H1 (cell line): ENCODE data around the gene CMC1. TPM values are rescaled to one million over a fixed set of nuclear protein-coding genes. Genes with fewer than 3 reads are reported as not detected.

ENCODE experiments used
- CTCF ChIA-PET: fragments of 300-600 bp; sonication (Branson Sonifier 250); formaldehyde crosslinking; loops from one replicate; lab custom pipeline; 2021; ENCODE audit not compliant: partially characterized antibody; lab: Charles Lee
- POLR2A ChIA-PET: fragments of 300-600 bp; sonication (Branson Sonifier 250); formaldehyde crosslinking; loops from one replicate; lab custom pipeline; 2021; ENCODE audit warnings: inconsistent platforms; ENCODE audit not compliant: partially characterized antibody; lab: Charles Lee
- DNase-seq, 2 experiments: peaks; one replicate each; pipeline versions ENCODE4 v3.0.0 to v3.0.0-alpha.2; 2010 to 2022; ENCODE audit warnings: low spot score in 2 of 2, low read depth in 1 of 2, mixed read lengths in 1 of 2
- FAIRE-seq: peaks from 2 replicates; lab custom pipeline; 2011; peaks lifted over from hg19 to GRCh38; lab: Jason Lieb, UNC
- H2AFZ ChIP-seq: 2 replicates; pipeline ENCODE4 v1.8.1; 2012; ENCODE audit warnings: low read length, inconsistent platforms
- H2AK5ac ChIP-seq: 2 replicates; pipeline ENCODE4 v1.6.1; 2013; ENCODE audit warnings: low read depth, low read length
- H2BK120ac ChIP-seq: replicated peaks from 2 replicates; pipeline ENCODE3; 2013; ENCODE audit warnings: low read depth, low read length, inconsistent platforms
- H2BK12ac ChIP-seq: 2 replicates; pipeline ENCODE4 v1.6.1; 2013; ENCODE audit warnings: low read depth, low read length
- H2BK15ac ChIP-seq: 2 replicates; pipeline ENCODE4 v1.6.1; 2013; ENCODE audit warnings: low read length
- H2BK20ac ChIP-seq: 2 replicates; pipeline ENCODE4 v1.6.1; 2013; ENCODE audit warnings: low read length
- H2BK5ac ChIP-seq: 2 replicates; pipeline ENCODE4 v1.6.1; 2013; ENCODE audit warnings: low read depth, low read length
- H3K14ac ChIP-seq: 2 replicates; pipeline ENCODE4 v1.6.1; 2013; ENCODE audit warnings: inconsistent platforms; ENCODE audit not compliant: insufficient read length
- H3K18ac ChIP-seq: 2 replicates; pipeline ENCODE4 v1.6.1; 2013; ENCODE audit warnings: low read length; ENCODE audit errors: extremely low read depth
- H3K23ac ChIP-seq: 2 replicates; pipeline ENCODE4 v1.6.1; 2013; ENCODE audit warnings: inconsistent platforms; ENCODE audit not compliant: insufficient read length
- H3K23me2 ChIP-seq: 2 replicates; pipeline ENCODE4 v1.6.1; 2013; ENCODE audit warnings: low read depth, low read length
- H3K27ac ChIP-seq: 2 replicates; pipeline ENCODE4 v1.6.1; 2011; ENCODE audit warnings: low read depth, low read length, inconsistent platforms
- H3K27me3 ChIP-seq, 4 experiments: replicated peaks in 1 of 4; 1 replicate in 1 of 4; 2 replicates in 3 of 4; pipeline versions ENCODE4 v1.6.1 to v1.8.1; 2011 to 2013; ENCODE audit warnings: low read length in 3 of 4, mild to moderate bottlenecking in 3 of 4, inconsistent platforms in 2 of 4, mixed read lengths in 2 of 4, moderate library complexity in 1 of 4; ENCODE audit not compliant: control insufficient read depth in 3 of 4, insufficient read depth in 3 of 4; ENCODE audit errors: extremely low read depth in 1 of 4
- H3K36me3 ChIP-seq, 4 experiments: 2 replicates each; pipeline versions ENCODE4 v1.6.1 to v1.8.1; 2011 to 2013; ENCODE audit warnings: mild to moderate bottlenecking in 4 of 4, low read length in 3 of 4, moderate library complexity in 2 of 4, control low read depth in 1 of 4, inconsistent platforms in 1 of 4; ENCODE audit not compliant: insufficient read depth in 4 of 4, control insufficient read depth in 2 of 4
- H3K4ac ChIP-seq: replicated peaks from 2 replicates; pipeline ENCODE3; 2013; ENCODE audit warnings: low read length, low read depth, mixed read lengths, inconsistent platforms; ENCODE audit not compliant: insufficient read length
- H3K4me1 ChIP-seq, 4 experiments: replicated peaks in 1 of 4; 1 replicate in 1 of 4; 2 replicates in 3 of 4; pipeline versions ENCODE4 v1.6.1 to v1.8.1; 2011 to 2013; ENCODE audit warnings: low read length in 3 of 4, inconsistent platforms in 2 of 4, mixed read lengths in 1 of 4; ENCODE audit not compliant: insufficient read depth in 4 of 4, control insufficient read depth in 3 of 4
- H3K4me2 ChIP-seq, 2 experiments: 2 replicates each; pipeline versions ENCODE4 v1.6.1 to v1.8.1; 2011 to 2013; ENCODE audit warnings: low read depth in 2 of 2, low read length in 2 of 2, control low read depth in 1 of 2, inconsistent platforms in 1 of 2, mild to moderate bottlenecking in 1 of 2; ENCODE audit not compliant: insufficient read depth in 1 of 2
- H3K4me3 ChIP-seq, 4 experiments: fragments of 200-600, 300-600 bp in 1 of 4; sonication (generic), shearing (Covaris generic), sonication (Bioruptor Twin) in 1 of 4; 2 replicates each; pipeline versions ENCODE4 v1.5.1 to v1.8.1; 2011 to 2016; ENCODE audit warnings: low read length in 4 of 4, low read depth in 3 of 4, control low read depth in 2 of 4, inconsistent platforms in 2 of 4, mild to moderate bottlenecking in 2 of 4, mixed read lengths in 1 of 4, moderate library complexity in 1 of 4; ENCODE audit not compliant: insufficient read depth in 2 of 4; ENCODE audit errors: extremely low read depth in 1 of 4
- H3K56ac ChIP-seq: replicated peaks from 2 replicates; pipeline ENCODE3; 2013; ENCODE audit warnings: low read depth, mild to moderate bottlenecking, mixed read lengths, low read length, inconsistent platforms; ENCODE audit not compliant: insufficient read length
- H3K79me1 ChIP-seq: 2 replicates; pipeline ENCODE4 v1.6.1; 2013; ENCODE audit warnings: low read depth, low read length, control low read depth
- H3K79me2 ChIP-seq, 2 experiments: 2 replicates each; pipeline versions ENCODE4 v1.6.1 to v1.8.1; 2012 to 2013; ENCODE audit warnings: low read length in 2 of 2, mild to moderate bottlenecking in 2 of 2, inconsistent platforms in 1 of 2; ENCODE audit not compliant: insufficient read depth in 2 of 2, control insufficient read depth in 1 of 2
- H3K9ac ChIP-seq, 4 experiments: replicated peaks in 1 of 4; 1 replicate in 1 of 4; 2 replicates in 3 of 4; pipeline versions ENCODE4 v1.6.1 to v1.8.1; 2011 to 2013; ENCODE audit warnings: low read depth in 3 of 4, low read length in 3 of 4, control low read depth in 2 of 4, mild to moderate bottlenecking in 2 of 4, moderate library complexity in 2 of 4, inconsistent platforms in 1 of 4; ENCODE audit errors: extremely low read depth in 1 of 4
- H3K9me3 ChIP-seq, 2 experiments: 2 replicates each; pipeline versions ENCODE4 v1.6.1 to v1.8.1; 2012 to 2013; ENCODE audit warnings: mild to moderate bottlenecking in 2 of 2, moderate library complexity in 2 of 2, control low read depth in 1 of 2, inconsistent platforms in 1 of 2, low read depth in 1 of 2, low read length in 1 of 2, mixed read lengths in 1 of 2; ENCODE audit not compliant: insufficient read depth in 2 of 2
- H4K20me1 ChIP-seq, 2 experiments: replicated peaks in 1 of 2; 2 replicates each; pipeline versions ENCODE3 to v1.8.1; 2011 to 2013; ENCODE audit warnings: inconsistent platforms in 2 of 2, low read length in 2 of 2, mild to moderate bottlenecking in 1 of 2; ENCODE audit not compliant: insufficient read depth in 2 of 2, control insufficient read depth in 1 of 2
- H4K5ac ChIP-seq: 2 replicates; pipeline ENCODE4 v1.6.1; 2013; ENCODE audit warnings: low read length, low read depth, mixed read lengths, inconsistent platforms; ENCODE audit not compliant: insufficient read length
- H4K8ac ChIP-seq: 2 replicates; pipeline ENCODE4 v1.8.0; 2013; ENCODE audit warnings: mild to moderate bottlenecking, moderate library complexity, low read length, inconsistent platforms; ENCODE audit not compliant: insufficient read depth; ENCODE audit errors: extremely low read depth
- H4K91ac ChIP-seq: replicated peaks from 2 replicates; pipeline ENCODE3; 2013; ENCODE audit warnings: low read length, mixed read lengths, inconsistent platforms; ENCODE audit not compliant: insufficient read length
- ASH2L ChIP-seq: fragments of 200-600, 300-600 bp; sonication (generic); IDR thresholded peaks from one replicate; pipeline ENCODE4 v1.7.1; 2017; ENCODE audit warnings: low read length
- CTBP2 ChIP-seq: IDR thresholded peaks from 2 replicates; pipeline ENCODE4 v1.7.0; 2011; ENCODE audit warnings: borderline replicate concordance, mild to moderate bottlenecking, moderate library complexity, mixed read lengths, low read length; ENCODE audit not compliant: insufficient read depth, insufficient read length
- EZH2 ChIP-seq: fragments of 200-600 bp; sonication (generic); IDR thresholded peaks from 2 replicates; pipeline ENCODE4 v1.7.1; 2012; ENCODE audit warnings: low read depth, mild to moderate bottlenecking, moderate library complexity, low read length, inconsistent platforms; ENCODE audit not compliant: severe bottlenecking
- JUN ChIP-seq: IDR thresholded peaks from 2 replicates; pipeline ENCODE4 v1.6.1; 2011; ENCODE audit warnings: low read depth, mild to moderate bottlenecking, improper control_type of control experiment, low read length
- KDM1A ChIP-seq: fragments of 200-600, 300-600 bp; sonication (generic); IDR thresholded peaks from 2 replicates; pipeline ENCODE4 v1.7.1; 2016; ENCODE audit warnings: mild to moderate bottlenecking, low read length, borderline replicate concordance
- KDM5A ChIP-seq: fragments of 200-600 bp; IDR thresholded peaks from 2 replicates; pipeline ENCODE4 v1.7.1; 2012; ENCODE audit warnings: mild to moderate bottlenecking, low read length, inconsistent platforms, mixed read lengths
- NANOG ChIP-seq: IDR thresholded peaks from 2 replicates; pipeline ENCODE4 v1.6.1; 2011; ENCODE audit warnings: low read length, low read depth, mild to moderate bottlenecking, inconsistent platforms; ENCODE audit not compliant: insufficient read depth, poor library complexity, severe bottlenecking
- RAD21 ChIP-seq, 2 experiments: IDR thresholded peaks in 1 of 2; conservative IDR thresholded peaks in 1 of 2; 2 replicates each; pipeline ENCODE4 v1.6.1; 2011; ENCODE audit warnings: low read depth in 2 of 2, low read length in 2 of 2, improper control_type of control experiment in 1 of 2, inconsistent platforms in 1 of 2, mild to moderate bottlenecking in 1 of 2, moderate library complexity in 1 of 2
- RBBP5 ChIP-seq: IDR thresholded peaks from 2 replicates; pipeline ENCODE4 v1.7.1; 2012; ENCODE audit warnings: low read depth, mild to moderate bottlenecking, inconsistent platforms, low read length, moderate library complexity, borderline replicate concordance
- SIX5 ChIP-seq: IDR thresholded peaks from 2 replicates; pipeline ENCODE4 v1.6.1; 2011; ENCODE audit warnings: mild to moderate bottlenecking, low read depth, low read length
- TAF1 ChIP-seq: IDR thresholded peaks from 2 replicates; pipeline ENCODE4 v1.6.1; 2011; ENCODE audit warnings: mild to moderate bottlenecking, low read depth, low read length
- TBP ChIP-seq: IDR thresholded peaks from 2 replicates; pipeline ENCODE4 v1.6.1; 2011; ENCODE audit warnings: low read depth, low read length, improper control_type of control experiment
- USF2 ChIP-seq: IDR thresholded peaks from 2 replicates; pipeline ENCODE4 v1.6.1; 2011; ENCODE audit warnings: low read length, improper control_type of control experiment
- WGBS, 2 experiments: shearing (Covaris generic) in 1 of 2; methylation state at CpG; one replicate each; pipeline versions ENCODE4 v1.1.6 to v1.1.7; 2013 to 2015; ENCODE audit warnings: low lambda C conversion rate in 2 of 2, mixed read lengths in 2 of 2, inconsistent platforms in 1 of 2, low coverage in 1 of 2, missing lambda C conversion rate in 1 of 2; ENCODE audit not compliant: insufficient replicate concordance in 2 of 2, insufficient coverage in 1 of 2, insufficient read length in 1 of 2; ENCODE audit errors: extremely low coverage in 1 of 2, missing lambda C conversion rate in 1 of 2; 5-methylcytosine and 5-hydroxymethylcytosine counted together
- polyA plus RNA-seq, 7 experiments: library from polyadenylated mRNA; depleted of rRNA in 3 of 7; stranded (reverse) in 5 of 7; unstranded in 2 of 7; fragments of >200 nt in 5 of 7; fragments of 200-250 nt in 2 of 7; gene quantifications; 1 replicate in 5 of 7; 2 replicates in 1 of 7; 4 replicates in 1 of 7; pipeline versions ENCODE4 v1.2.1 to v1.2.3, GENCODE V29; 2011 to 2013; ENCODE audit warnings: missing spikeins in 2 of 7, mixed read lengths in 2 of 7
- total RNA-seq: library from RNA; stranded (reverse); fragmentation: NEBNext Ultra II Directional; extraction: Animal tissue kit (Norgen Biotek cat#: 25700); gene quantifications from 2 replicates; pipeline ENCODE4 v1.2.1, GENCODE V29; 2021

Gene CMC1
- total and polyA plus RNA-seq, 2 of the 8 experiments (the other 6 are each of a cell fraction or from before 2014, with no cell fraction given): 11.4 to 19.4 TPM

GRCh38 chr3:28279770-28280169 lies 38.4 kb downstream of the CMC1 start:
- Histone ChIP-seq H3K23me2 (no peaks in the 10 kb centered on the region; the same call in 1 of the 2 replicates), H3K9ac (no peak overlapping the region), H3K56ac (no peak overlapping the region), H3K27me3 (no peaks in the 10 kb centered on the region), H3K23ac (no peak overlapping the region), H4K20me1 (no peaks in the 10 kb centered on the region), H3K79me1 (no peaks in the 10 kb centered on the region), H4K91ac (no peak overlapping the region), H3K18ac (no peak overlapping the region), H4K5ac (no peak overlapping the region), H3K79me2 (no peaks in the 10 kb centered on the region), H2BK12ac (no peak overlapping the region), H3K27ac (no peak overlapping the region), H2BK20ac (no peak overlapping the region), H3K4me1 (no peaks in the 10 kb centered on the region), H3K9me3 (no peaks in the 10 kb centered on the region), H3K4ac (no peak overlapping the region), H2BK120ac (no peak overlapping the region), H3K4me2 (no peak overlapping the region), H2BK5ac (no peak overlapping the region), H2AFZ (no peak overlapping the region), H2AK5ac (no peak overlapping the region), H3K14ac (no peak overlapping the region), H2BK15ac (no peak overlapping the region), H4K8ac (no peak overlapping the region), H3K4me3 (no peak overlapping the region), H3K36me3 (no peaks in the 10 kb centered on the region; a peak in 2 of 8 replicates)
- CTCF ChIA-PET: interaction anchor here (1.5 kb wide), 1 partner anchor 12 kb away, joined by 10 read pairs; no protein-coding TSS in a partner anchor
- DNase-seq (no peak), FAIRE-seq (no peak)
- POLR2A ChIA-PET: no interaction called here
- WGBS, 2 experiments: 74% methylated on average over 4 of the region's 4 CpGs; no CpG with 5 or more reads in 1 of the 2 experiments
- TF ChIP-seq JUN (no peak), ASH2L (no peak), USF2 (no peak), TAF1 (no peak), RBBP5 (no peak), NANOG (no peak), KDM1A (no peak), CTBP2 (no peak), KDM5A (no peak), TBP (no peak), RAD21 (IDR thresholded peaks at IDR 0.05 in 1 of 2, conservative IDR thresholded peaks at IDR 0.05 in 1 of 2; ENCODE audit: low read depth in 2 of 2, low read length in 2 of 2) (no peak), SIX5 (no peak), EZH2 (no peak)
